GM12875 (cell line): ENCODE results near the gene MTHFD2L.

Source experiments
- H3K4me3 ChIP-seq: one replicate; pipeline ENCODE4 v1.5.1; 2011; ENCODE audit warnings: low read depth, low read length, control low read depth
- CTCF ChIP-seq: IDR thresholded peaks from 2 replicates; pipeline ENCODE4 v1.5.1; 2011; ENCODE audit warnings: low read depth, mild to moderate bottlenecking, control low read depth, inconsistent platforms, low read length, moderate library complexity, borderline replicate concordance; ENCODE audit not compliant: insufficient read depth

MTHFD2L gene

GRCh38 chr4:74263551-74263950 lies 105.6 kb downstream of the MTHFD2L start:
- no peak for TF ChIP-seq CTCF
- H3K4me3 ChIP-seq: no peak overlapping the region

DNA sequence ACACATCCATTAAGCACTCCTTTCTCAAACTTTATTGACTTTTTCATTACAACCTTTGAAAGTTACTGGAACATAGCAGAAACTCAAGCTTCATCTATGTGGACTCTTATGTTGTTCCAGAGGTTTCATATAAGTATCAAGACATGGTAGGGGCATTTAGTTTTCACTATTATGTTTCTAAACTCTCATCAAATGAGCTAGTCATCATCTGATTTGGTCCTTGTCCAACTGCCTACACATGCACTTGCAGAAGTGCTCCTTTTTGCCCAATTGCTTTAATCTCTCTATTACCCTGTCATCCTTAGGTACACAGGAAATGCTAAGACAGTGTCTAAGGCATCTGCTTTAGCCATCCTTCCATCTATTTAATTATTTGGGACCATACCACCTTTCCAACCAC lies 108.2 kb downstream of the MTHFD2L start:
- H3K4me3 ChIP-seq: no peak overlapping the region
- no peak for TF ChIP-seq CTCF

- no peak overlapping the region for H3K4me3 ChIP-seq
- no peak for TF ChIP-seq CTCF
Measured at GRCh38 chr4:74267998-74268606, 110.2 kb downstream of the MTHFD2L start.

DNA sequence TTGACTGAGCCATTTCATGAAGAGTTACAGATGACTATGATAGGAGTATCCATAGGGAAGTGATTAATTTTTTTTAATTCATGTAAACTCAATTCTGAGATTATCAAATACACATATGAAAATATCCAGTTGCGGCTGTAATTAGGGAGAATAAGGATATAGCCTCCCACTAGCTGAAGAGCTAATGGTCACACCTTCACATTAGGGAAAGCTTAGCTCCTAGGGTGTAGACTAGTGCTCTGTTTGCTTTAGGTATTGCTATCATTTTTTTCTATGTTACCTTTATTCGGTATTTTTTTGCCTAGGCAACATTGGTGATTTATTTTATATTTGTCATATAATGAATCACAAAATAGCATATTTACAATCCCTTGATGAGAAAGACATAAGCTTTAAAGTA lies 110.7 kb downstream of the MTHFD2L start:
- no peak for TF ChIP-seq CTCF
- H3K4me3 ChIP-seq: no peak overlapping the region

DNA sequence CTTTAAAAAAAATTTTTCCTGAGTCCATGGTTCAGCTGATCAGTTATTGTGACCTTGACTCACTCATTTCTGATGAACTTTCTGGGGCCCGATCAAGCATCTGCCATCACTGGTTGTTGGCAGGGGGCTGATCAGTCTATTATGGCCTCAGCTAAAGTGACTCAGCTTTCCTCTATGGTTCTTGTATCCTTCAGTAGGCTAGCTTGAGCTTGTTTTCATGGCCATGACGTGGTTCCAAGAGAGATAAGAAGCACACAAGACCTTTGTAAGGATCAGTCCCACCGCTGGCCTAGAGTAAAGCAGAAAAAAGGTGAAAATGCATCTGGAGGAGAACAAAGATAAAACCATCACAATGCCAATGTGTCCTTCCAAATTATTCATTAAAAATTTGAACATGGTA lies 120.6 kb downstream of the MTHFD2L start:
- TF ChIP-seq CTCF: no peak
- H3K4me3 ChIP-seq: no peak overlapping the region

DNA sequence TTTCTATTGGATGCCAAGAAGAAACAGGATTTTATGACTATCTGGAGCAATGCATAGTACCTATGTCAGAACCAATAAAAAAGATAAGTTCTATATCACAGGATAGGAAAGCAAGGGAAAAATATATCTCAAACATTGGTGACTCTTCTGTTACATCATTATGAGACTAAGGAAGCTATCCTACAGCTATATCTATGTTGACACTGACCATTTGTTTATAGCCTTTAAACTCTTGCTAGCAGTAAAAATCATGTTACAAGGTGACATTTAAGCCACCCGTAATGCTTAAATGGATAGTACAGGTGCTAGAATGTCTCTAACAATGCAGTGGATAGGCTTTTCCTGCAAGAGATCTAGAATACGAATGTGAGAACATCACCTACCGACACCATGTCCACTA lies 121.8 kb downstream of the MTHFD2L start:
- no peak overlapping the region for H3K4me3 ChIP-seq
- TF ChIP-seq CTCF: no peak

DNA sequence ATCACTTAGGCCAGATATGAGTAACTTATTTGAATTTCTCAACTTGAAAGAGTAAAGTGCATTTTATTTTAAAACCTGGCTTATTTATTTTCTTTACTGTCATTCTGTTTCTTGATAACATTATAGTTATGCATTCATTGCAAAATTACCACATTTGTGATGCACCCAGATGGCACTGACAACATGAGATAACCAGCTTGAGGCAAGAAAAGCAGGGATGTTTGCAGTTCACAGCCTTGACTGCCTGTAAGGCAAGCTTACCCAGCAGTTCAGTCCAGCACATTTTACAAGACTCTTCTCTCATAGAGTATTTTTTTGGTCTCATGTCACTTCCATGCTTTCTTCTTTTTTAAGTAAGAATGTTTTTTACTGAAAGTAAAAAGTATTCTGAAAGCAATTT lies 125.0 kb downstream of the MTHFD2L start:
- no peak overlapping the region for H3K4me3 ChIP-seq
- TF ChIP-seq CTCF: no peak
